Measurements from ENCODE around the gene TNFRSF19.
A peak's percentile ranks its signal among the peaks of the same experiment; 100 is the strongest.

TNFRSF19 gene

DNA sequence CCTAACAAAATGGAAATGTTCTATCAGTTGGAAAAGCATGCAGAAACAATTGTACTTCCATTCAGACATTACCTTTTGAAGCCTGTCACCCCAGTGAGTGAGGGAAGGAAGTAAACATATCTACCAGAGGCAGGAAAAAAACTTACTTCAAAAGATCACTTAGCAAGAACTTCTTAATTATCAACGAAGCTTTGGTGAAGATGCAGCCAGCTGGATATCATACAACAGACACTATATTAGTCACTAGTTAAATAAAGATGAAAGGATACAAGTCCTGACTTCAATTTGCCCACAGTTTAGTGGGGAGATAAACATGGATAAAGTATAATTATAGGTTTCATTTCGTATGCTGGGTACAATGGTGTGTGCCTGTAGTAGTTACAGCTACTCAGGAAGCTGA, 148.8 kb downstream of the TNFRSF19 start:
- Histone ChIP-seq H3K36me3 (ENCODE audit: insufficient read depth, low read length) (no peaks in the 10 kb centered on the region), H3K27me3 (ENCODE audit: insufficient read depth, low read length) (no peaks in the 10 kb centered on the region), H3K4me3 (ENCODE audit: low read depth, low read length) (no peak overlapping the region), H3K27ac (ENCODE audit: low read depth, low read length) (no peak overlapping the region), H3K79me2 (ENCODE audit: control insufficient read depth, insufficient read depth, low read length, unreplicated experiment) (no peaks in the 10 kb centered on the region), H2AFZ (ENCODE audit: low read length, unreplicated experiment) (peak overlapping the region; percentile 67), H3K4me1 (ENCODE audit: control insufficient read depth, insufficient read depth, low read length, unreplicated experiment) (peaks cover 12% of the 10 kb centered on the region)

DNA sequence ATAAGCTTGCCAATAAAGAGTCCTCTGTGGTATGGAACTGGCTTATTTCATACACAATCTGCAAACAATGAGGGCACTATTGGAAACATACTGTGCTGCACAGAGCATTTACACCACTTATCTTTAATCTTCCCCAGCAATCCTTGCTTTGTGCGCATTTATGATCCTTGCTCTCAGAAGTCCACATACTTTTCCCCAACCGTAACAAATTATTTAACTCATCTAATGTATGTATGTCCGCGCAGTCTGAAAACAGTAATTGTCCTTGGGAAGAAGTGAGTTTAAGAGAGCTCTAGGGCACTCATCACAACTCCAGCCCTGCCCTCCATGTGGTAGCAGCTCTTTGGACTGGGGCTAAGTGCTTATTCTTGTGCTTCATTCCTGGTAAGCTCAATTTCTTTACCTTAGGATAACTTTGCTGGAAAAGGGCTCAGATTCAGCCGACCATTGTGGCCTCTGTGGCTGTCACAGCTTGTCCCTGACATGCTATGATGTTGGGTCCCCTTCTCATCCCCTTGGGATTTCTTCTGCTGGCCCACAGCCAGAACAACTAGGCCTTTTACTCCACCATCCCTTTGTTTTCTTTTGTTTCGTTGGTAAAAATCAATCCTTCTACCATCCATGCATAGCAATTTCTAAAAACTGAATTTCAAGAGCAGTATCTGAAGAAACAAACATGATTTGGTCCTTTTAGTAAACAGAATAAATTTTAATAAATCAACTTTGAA, 152.7 kb downstream of the TNFRSF19 start:
- Histone ChIP-seq H3K4me3 (ENCODE audit: low read depth, low read length) (no peak overlapping the region), H2AFZ (ENCODE audit: low read length, unreplicated experiment) (peak overlapping the region; percentile 42), H3K79me2 (ENCODE audit: control insufficient read depth, insufficient read depth, low read length, unreplicated experiment) (no peaks in the 10 kb centered on the region), H3K27ac (ENCODE audit: low read depth, low read length) (peak overlapping the region; percentile 80), H3K4me1 (ENCODE audit: control insufficient read depth, insufficient read depth, low read length, unreplicated experiment) (peaks cover 39% of the 10 kb centered on the region), H3K27me3 (ENCODE audit: insufficient read depth, low read length) (no peaks in the 10 kb centered on the region), H3K36me3 (ENCODE audit: insufficient read depth, low read length) (no peaks in the 10 kb centered on the region)

DNA sequence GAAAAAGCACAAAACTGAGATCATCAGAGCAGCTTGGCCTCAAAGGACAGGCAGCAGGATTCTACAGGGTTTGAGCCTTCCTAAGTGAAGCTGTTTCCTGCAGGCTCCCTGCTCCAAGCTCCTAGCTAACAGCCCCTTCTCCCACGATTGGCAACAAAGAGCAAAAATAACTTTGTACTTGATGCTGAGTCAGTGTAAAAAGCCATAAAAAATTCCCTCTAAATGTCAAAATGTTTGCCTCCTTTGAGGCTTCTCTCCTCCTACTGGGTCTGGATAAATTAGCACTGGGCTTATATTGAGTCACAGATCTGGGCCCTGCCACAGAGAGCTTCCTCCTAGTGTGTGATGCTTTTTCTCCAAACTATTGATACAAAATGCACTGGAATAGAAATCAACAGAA, 153.3 kb downstream of the TNFRSF19 start:
- H2AFZ ChIP-seq (ENCODE audit: low read length, unreplicated experiment) = peak overlapping the region; percentile 42
- no peaks in the 10 kb centered on the region for H3K79me2 ChIP-seq (ENCODE audit: control insufficient read depth, insufficient read depth, low read length, unreplicated experiment)
- peaks cover 39% of the 10 kb centered on the region for H3K4me1 ChIP-seq (ENCODE audit: control insufficient read depth, insufficient read depth, low read length, unreplicated experiment)
- no peak overlapping the region for H3K4me3 ChIP-seq (ENCODE audit: low read depth, low read length)
- peak overlapping the region; percentile 80 for H3K27ac ChIP-seq (ENCODE audit: low read depth, low read length)
- H3K36me3 ChIP-seq (ENCODE audit: insufficient read depth, low read length) = no peaks in the 10 kb centered on the region
- H3K27me3 ChIP-seq (ENCODE audit: insufficient read depth, low read length) = no peaks in the 10 kb centered on the region

GRCh38 chr13:23724196-23724970, 154.2 kb downstream of the TNFRSF19 start:
- H3K79me2 ChIP-seq (ENCODE audit: control insufficient read depth, insufficient read depth, low read length, unreplicated experiment) = no peaks in the 10 kb centered on the region
- H3K36me3 ChIP-seq (ENCODE audit: insufficient read depth, low read length) = no peaks in the 10 kb centered on the region
- H3K4me3 ChIP-seq (ENCODE audit: low read depth, low read length) = no peak overlapping the region
- peak overlapping the region; percentile 42 for H2AFZ ChIP-seq (ENCODE audit: low read length, unreplicated experiment)
- peaks cover 39% of the 10 kb centered on the region for H3K4me1 ChIP-seq (ENCODE audit: control insufficient read depth, insufficient read depth, low read length, unreplicated experiment)
- peak overlapping the region; percentile 80 for H3K27ac ChIP-seq (ENCODE audit: low read depth, low read length)
- H3K27me3 ChIP-seq (ENCODE audit: insufficient read depth, low read length) = no peaks in the 10 kb centered on the region
